GM13976 (cell line): ENCODE results near the gene CYP39A1.

ENCODE experiments used
- DNase-seq: peaks from one replicate; pipeline ENCODE4 v3.0.0; 2012; ENCODE audit warnings: low spot score
- CTCF ChIP-seq: IDR thresholded peaks from 2 replicates; pipeline ENCODE4 v1.5.1; 2012; ENCODE audit warnings: borderline replicate concordance, mild to moderate bottlenecking; ENCODE audit not compliant: insufficient read depth; ENCODE audit errors: extremely low read depth, missing control alignments, control extremely low read depth
- in situ Hi-C: fragments of 300-500 bp; cut with MboI; formaldehyde crosslinking; loops from one replicate; pipeline ENCODE4 v1.12.0; 2022; ENCODE audit warnings: low sequenced_read_pairs, mixed read lengths, inconsistent platforms; ENCODE audit not compliant: unreplicated experiment

The CYP39A1 gene

DNA sequence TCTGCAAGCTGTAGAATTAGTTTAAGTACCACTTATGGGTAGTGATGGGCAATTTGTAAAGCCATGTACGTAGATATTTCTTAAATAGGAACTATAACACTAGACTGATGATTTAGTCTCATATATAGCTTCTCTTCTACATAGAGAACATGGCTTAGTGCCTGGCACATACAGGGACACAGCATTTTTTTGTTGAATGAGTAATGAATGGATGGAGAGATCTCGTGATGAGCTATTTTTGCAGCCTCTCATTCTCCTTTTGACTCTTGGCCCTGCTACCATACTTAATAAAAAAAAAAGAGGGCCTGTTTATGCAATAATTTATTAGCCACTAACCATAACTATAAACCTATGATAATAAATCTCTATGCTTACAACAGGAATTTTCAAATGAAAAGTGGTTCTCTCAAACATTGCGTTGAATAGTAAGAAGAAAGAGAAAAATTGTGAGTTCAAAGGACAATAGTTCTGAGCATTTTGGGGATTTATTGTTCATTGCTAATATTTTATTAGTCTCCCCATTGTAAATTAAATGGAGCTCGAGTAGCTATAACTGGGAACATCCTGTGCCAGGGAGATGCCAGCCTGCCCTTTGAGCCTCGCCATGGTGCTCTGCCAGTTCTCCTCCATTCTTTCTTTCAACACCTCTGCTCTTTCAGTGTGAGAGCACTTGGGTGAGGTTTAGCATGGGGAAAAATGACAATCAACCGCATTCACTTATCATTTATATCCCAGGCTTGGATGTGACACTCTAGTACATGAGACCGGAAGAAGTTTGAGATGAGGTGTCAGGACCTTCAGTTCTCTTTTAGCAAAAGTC is 146.7 kb downstream of the CYP39A1 start:
- no peak for TF ChIP-seq CTCF
- in situ Hi-C loops = no loop called here
- DNase-seq = no peak

GRCh38 chr6:46504242-46504641 is 148.4 kb downstream of the CYP39A1 start:
- in situ Hi-C loops = no loop called here
- no peak for TF ChIP-seq CTCF
- DNase-seq = no peak

DNA sequence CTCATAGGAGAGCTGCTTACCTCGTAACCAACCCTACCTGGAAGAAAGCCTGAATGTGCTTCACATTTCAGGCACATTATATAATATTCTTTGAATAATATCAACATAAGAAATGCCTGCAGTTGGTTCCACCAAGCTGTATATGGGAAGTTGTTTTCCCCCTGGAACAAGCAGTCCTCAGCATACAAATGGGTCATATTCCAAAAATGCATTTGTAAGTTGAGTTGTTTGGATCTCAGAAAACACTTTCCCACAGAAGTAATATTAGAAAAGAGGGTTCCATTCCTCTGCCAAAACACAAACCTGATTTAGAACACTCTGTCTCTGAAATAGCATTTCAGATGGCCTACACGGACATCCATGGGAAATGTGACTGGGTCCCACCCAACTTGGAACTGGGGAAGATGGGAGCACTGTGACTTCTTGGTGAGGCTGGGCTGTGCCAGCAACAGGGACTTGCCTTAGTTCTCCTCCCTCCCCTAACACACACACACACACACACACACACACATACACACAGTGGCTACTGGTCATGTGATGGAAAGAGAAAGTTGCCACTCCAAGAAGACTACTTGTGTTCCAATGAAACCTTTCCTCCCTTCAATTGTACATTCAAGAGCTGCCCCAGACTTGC is 150.0 kb downstream of the CYP39A1 start:
- in situ Hi-C loops = no loop called here
- DNase-seq = no peak
- no peak for TF ChIP-seq CTCF

DNA sequence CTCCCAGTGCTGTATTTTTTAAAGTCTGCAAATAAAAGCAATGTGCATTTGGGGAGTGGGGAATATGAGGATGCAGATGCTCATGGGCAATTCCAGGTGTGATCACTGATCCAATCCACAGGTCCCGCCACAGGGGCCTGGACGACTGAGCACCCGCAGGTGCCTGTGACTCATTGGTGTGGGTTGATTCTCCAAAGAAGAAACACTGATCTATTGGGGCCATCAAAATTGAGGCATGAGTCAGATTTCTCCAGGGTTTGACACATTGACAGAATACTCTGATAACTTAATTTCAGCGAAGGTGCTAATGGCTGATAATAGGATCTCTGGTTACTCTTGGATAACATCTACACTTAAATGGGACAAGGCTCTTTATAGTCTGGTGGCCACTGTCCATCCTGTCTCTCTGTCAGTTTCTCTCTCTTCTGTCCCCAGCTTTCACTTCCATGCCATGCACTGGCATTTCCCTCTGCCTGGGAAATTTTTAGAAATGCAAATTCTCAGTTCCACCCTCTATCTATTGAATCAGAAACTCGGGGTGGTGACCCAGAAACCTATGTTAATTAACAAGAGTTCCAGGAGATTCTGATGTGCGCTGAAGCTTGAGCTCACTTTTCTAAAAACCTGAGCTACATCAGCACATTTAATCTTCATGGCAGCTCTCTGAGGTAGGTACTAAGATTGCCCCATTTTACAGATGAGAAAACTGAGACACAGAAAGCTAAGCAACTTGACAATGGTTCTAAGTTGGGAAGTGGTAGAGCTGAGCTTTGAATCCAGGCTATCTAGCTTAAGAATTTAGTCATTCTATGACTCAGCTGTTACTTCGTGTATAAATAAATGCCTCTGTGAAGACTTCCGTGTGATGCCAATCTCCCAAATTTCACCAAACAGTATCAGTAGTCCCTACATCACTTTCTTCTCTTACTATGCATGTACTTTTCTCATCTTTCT is 151.2 kb downstream of the CYP39A1 start:
- no peak for TF ChIP-seq CTCF
- in situ Hi-C loops = no loop called here
- no peak for DNase-seq

GRCh38 chr6:46500382-46500781 is 152.2 kb downstream of the CYP39A1 start:
- TF ChIP-seq CTCF = no peak
- in situ Hi-C loops = no loop called here
- no peak for DNase-seq
